Cardiac atrium fibroblast (primary cell): ENCODE results near the gene KRTAP9-1. TPM values are rescaled to one million over a fixed set of nuclear protein-coding genes. Genes with fewer than 3 reads are reported as not detected.

Source experiments
- total RNA-seq: library from RNA; depleted of rRNA; stranded (reverse); fragments of >200 nt; gene quantifications from 2 replicates; pipeline ENCODE4 v1.2.3, GENCODE V29; 2015

KRTAP9-1 gene
- not detected in 2 replicates for total RNA-seq

GRCh38 chr17:41189837-41190318, at the start of gene KRTAP9-1:
TSS of gene KRTAP9-1 (plus strand) at chr17:41189887. CDS start at chr17:41189887, 0 bp downstream.

GRCh38 chr17:41140360-41141131, 49.1 kb upstream of the KRTAP9-1 start, which contains the start of gene KRTAP4-6:
TSS of gene KRTAP4-6 (minus strand) at chr17:41140544. CDS start at chr17:41140487, 57 bp downstream.

GRCh38 chr17:41149652-41149985, 40.1 kb upstream of the KRTAP9-1 start, which contains the start of gene KRTAP4-5:
TSS of gene KRTAP4-5 (minus strand) at chr17:41149825. CDS start at chr17:41149767, 58 bp downstream.

GRCh38 chr17:41160648-41161047, 29.0 kb upstream of the KRTAP9-1 start, which contains the start of gene KRTAP4-4:
TSS of gene KRTAP4-4 (minus strand) at chr17:41160748. CDS start at chr17:41160691, 57 bp downstream.

GRCh38 chr17:41168121-41168520, 21.6 kb upstream of the KRTAP9-1 start, which contains the start of gene KRTAP4-3:
TSS of gene KRTAP4-3 (minus strand) at chr17:41168221. CDS start at chr17:41168172, 49 bp downstream.

GRCh38 chr17:41177727-41178271, 11.9 kb upstream of the KRTAP9-1 start, which contains the start of gene KRTAP4-2:
TSS of gene KRTAP4-2 (minus strand) at chr17:41178221. CDS start at chr17:41178164, 57 bp downstream.

GRCh38 chr17:41184480-41184961, 5.2 kb upstream of the KRTAP9-1 start, which contains the start of gene KRTAP4-1:
TSS of gene KRTAP4-1 (minus strand) at chr17:41184911. CDS start at chr17:41184854, 57 bp downstream.

GRCh38 chr17:41226598-41227095, 37.0 kb downstream of the KRTAP9-1 start, which contains the start of gene KRTAP9-2:
TSS of gene KRTAP9-2 (plus strand) at chr17:41226648. CDS start at chr17:41226655, 7 bp downstream.

GRCh38 chr17:41232399-41233105, 42.9 kb downstream of the KRTAP9-1 start, which contains the start of gene KRTAP9-3:
TSS of gene KRTAP9-3 (plus strand) at chr17:41232449. CDS start at chr17:41232502, 53 bp downstream.

GRCh38 chr17:41237949-41238437, 48.3 kb downstream of the KRTAP9-1 start, which contains the start of gene KRTAP9-8:
TSS of gene KRTAP9-8 (plus strand) at chr17:41237999. CDS start at chr17:41238052, 53 bp downstream.

Other genes with a start within 250 kb of the KRTAP9-1 start
- not detected in 2 replicates for gene KRT39, start 222.9 kb upstream of the KRTAP9-1 start, total RNA-seq
- gene KRT40, start 205.6 kb upstream of the KRTAP9-1 start, total RNA-seq: not detected in 2 replicates
- gene KRTAP3-3, start 195.7 kb upstream of the KRTAP9-1 start, total RNA-seq: not detected in 2 replicates
- gene KRTAP3-2, start 190.0 kb upstream of the KRTAP9-1 start, total RNA-seq: not detected in 2 replicates
- gene KRTAP3-1, start 180.8 kb upstream of the KRTAP9-1 start, total RNA-seq: not detected in 2 replicates
- not detected in 2 replicates for gene KRTAP1-5, start 162.7 kb upstream of the KRTAP9-1 start, total RNA-seq
- not detected in 2 replicates for gene KRTAP1-4, start 159.7 kb upstream of the KRTAP9-1 start, total RNA-seq
- not detected in 2 replicates for gene KRTAP1-3, start 155.0 kb upstream of the KRTAP9-1 start, total RNA-seq
- gene KRTAP1-1, start 148.4 kb upstream of the KRTAP9-1 start, total RNA-seq: not detected in 2 replicates
- not detected in 2 replicates for gene KRTAP2-1, start 142.6 kb upstream of the KRTAP9-1 start, total RNA-seq
- not detected in 2 replicates for gene KRTAP2-2, start 134.7 kb upstream of the KRTAP9-1 start, total RNA-seq
- gene KRTAP2-3, start 129.8 kb upstream of the KRTAP9-1 start, total RNA-seq: not detected in 2 replicates
- not detected in 2 replicates for gene KRTAP2-4, start 124.0 kb upstream of the KRTAP9-1 start, total RNA-seq
- not detected in 2 replicates for gene KRTAP4-7, start 105.7 kb upstream of the KRTAP9-1 start, total RNA-seq
- not detected in 2 replicates for gene KRTAP4-8, start 91.7 kb upstream of the KRTAP9-1 start, total RNA-seq
- gene KRTAP4-16, start 87.7 kb upstream of the KRTAP9-1 start, total RNA-seq: not detected in 2 replicates
- gene KRTAP4-9, start 84.5 kb upstream of the KRTAP9-1 start, total RNA-seq: not detected in 2 replicates
- not detected in 2 replicates for gene KRTAP4-11, start 71.5 kb upstream of the KRTAP9-1 start, total RNA-seq
- not detected in 2 replicates for gene KRTAP4-12, start 65.7 kb upstream of the KRTAP9-1 start, total RNA-seq
- gene KRTAP4-6, start 49.3 kb upstream of the KRTAP9-1 start, total RNA-seq: not detected in 2 replicates
- gene KRTAP4-5, start 40.1 kb upstream of the KRTAP9-1 start, total RNA-seq: not detected in 2 replicates
- not detected in 2 replicates for gene KRTAP4-4, start 29.1 kb upstream of the KRTAP9-1 start, total RNA-seq
- gene KRTAP4-3, start 21.7 kb upstream of the KRTAP9-1 start, total RNA-seq: not detected in 2 replicates
- not detected in 2 replicates for gene KRTAP4-2, start 11.7 kb upstream of the KRTAP9-1 start, total RNA-seq
- gene KRTAP4-1, start 5.0 kb upstream of the KRTAP9-1 start, total RNA-seq: not detected in 2 replicates
- not detected in 2 replicates for gene KRTAP9-2, start 36.8 kb downstream of the KRTAP9-1 start, total RNA-seq
- not detected in 2 replicates for gene KRTAP9-3, start 42.6 kb downstream of the KRTAP9-1 start, total RNA-seq
- gene KRTAP9-8, start 48.1 kb downstream of the KRTAP9-1 start, total RNA-seq: not detected in 2 replicates
- gene KRTAP9-4, start 59.8 kb downstream of the KRTAP9-1 start, total RNA-seq: not detected in 2 replicates
- not detected in 2 replicates for gene KRTAP9-9, start 65.5 kb downstream of the KRTAP9-1 start, total RNA-seq
- not detected in 2 replicates for gene KRTAP9-6, start 75.5 kb downstream of the KRTAP9-1 start, total RNA-seq
- gene KRTAP9-7, start 85.8 kb downstream of the KRTAP9-1 start, total RNA-seq: not detected in 2 replicates
- not detected in 2 replicates for gene KRTAP29-1, start 113.0 kb downstream of the KRTAP9-1 start, total RNA-seq
- not detected in 2 replicates for gene KRTAP16-1, start 119.4 kb downstream of the KRTAP9-1 start, total RNA-seq
- gene KRTAP17-1, start 125.8 kb downstream of the KRTAP9-1 start, total RNA-seq: not detected in 2 replicates
- gene KRT33A, start 160.9 kb downstream of the KRTAP9-1 start, total RNA-seq: not detected in 2 replicates
- not detected in 2 replicates for gene KRT33B, start 179.9 kb downstream of the KRTAP9-1 start, total RNA-seq
- gene KRT34, start 192.4 kb downstream of the KRTAP9-1 start, total RNA-seq: not detected in 2 replicates
- not detected in 2 replicates for gene KRT31, start 207.7 kb downstream of the KRTAP9-1 start, total RNA-seq
- gene KRT37, start 234.7 kb downstream of the KRTAP9-1 start, total RNA-seq: not detected in 2 replicates